ENCODE results near the gene TDRD15.
"Not testable (repeated sequence)": the region's sequence is repeated elsewhere in the genome, so short reads cannot be mapped to it uniquely, and the experiment has no call there.

TDRD15 gene

DNA sequence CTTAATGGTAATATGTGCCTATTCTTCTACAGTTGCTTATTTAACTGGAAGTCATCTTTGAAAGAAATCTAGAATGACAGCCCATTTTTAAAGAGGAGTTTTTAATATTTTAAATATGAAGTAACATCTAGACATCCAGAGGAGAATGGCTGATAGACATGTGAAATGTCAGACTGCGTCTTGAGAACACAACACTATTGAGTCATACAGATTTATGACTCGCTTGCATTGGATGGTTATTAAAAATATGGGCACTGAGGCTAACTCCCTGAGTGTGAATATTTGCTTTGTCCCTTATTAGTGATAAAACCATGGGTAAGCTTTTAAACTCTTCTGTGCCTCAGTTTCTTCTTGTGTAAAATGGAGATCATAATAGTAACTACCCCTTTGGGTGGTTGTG lies 22.9 kb downstream of the TDRD15 start:
- DNase-seq (ENCODE audit: low spot score): no peak

DNA sequence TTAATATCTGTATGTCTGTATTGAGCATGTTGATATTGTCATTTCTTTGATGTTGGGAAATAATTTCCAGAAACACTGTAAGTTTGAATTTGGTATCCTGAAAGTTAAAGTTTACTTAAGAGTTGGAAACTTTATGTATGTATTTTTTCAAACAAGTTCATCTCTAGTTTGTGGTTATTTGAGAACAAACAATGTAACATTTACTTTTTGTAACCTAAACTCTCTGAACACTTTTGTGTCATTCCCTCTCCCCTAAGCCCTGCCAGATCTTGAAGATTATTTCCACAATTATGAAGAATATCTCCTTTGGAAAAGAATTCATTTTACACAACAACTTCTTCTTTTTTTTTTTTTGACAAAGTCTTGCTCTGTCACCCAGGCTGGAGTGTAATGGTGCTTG lies 24.9 kb downstream of the TDRD15 start:
- no peak for DNase-seq (ENCODE audit: low spot score)

- not testable (repeated sequence) for DNase-seq (ENCODE audit: low spot score)
Observed at GRCh38 chr2:21151234-21151633, 27.5 kb downstream of the TDRD15 start.

GRCh38 chr2:21155365-21156136 lies 31.8 kb downstream of the TDRD15 start:
- DNase-seq (ENCODE audit: low spot score): no peak

GRCh38 chr2:21161122-21161521 lies 37.4 kb downstream of the TDRD15 start:
- no peak for DNase-seq (ENCODE audit: low spot score)

DNA sequence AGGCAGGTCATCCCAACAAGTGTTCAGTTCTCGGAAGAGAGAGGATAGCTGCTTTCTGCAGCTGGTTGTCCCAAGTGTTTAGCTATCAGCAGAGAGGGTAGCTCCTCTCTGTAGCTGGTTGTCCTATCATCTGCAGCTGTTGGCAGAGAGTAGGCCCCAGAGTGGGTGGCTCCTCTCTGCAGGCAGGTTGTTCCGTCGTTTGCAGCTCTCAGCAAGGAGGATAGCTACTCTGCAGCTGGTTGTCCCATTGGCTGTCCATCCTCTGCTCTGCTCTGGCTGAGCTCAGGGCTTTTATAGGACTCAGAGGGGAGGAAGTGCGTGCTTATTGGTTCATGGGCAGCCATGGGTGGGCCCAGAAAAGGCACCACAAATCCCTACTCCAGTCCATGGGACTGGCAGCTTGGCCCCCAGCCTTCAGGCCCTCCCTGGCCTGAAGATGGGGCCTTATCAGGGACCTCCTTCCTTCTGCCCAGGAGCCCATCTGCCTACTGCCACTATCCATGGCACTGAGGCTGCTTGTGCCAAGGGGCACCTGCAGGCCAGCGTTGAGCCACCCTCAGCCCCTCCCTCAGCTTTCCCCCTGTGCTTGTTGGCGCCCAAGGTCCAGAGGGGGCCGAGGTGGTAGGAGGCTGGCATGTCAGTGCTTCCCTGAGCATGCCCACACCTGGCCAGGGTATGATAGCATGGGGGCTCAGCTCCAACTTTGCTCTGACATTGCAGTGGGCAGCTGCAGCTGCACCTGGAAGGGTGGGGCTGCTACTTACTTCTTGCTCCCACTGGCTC lies 38.3 kb downstream of the TDRD15 start:
- DNase-seq (ENCODE audit: low spot score): no peak

DNA sequence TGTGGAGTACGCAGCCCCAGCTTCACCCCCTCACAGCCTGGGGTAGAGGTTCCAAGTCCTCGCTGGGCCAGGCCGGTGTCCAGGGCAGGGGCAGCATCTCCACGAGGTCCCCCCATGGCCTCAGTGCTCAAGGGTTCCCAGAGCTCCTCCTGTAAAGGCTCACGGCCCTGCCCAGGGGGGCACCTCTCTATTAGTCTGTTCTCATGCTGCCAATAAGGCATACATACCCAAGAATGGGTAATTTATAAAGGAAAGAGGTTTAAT lies 38.8 kb downstream of the TDRD15 start:
- DNase-seq (ENCODE audit: low spot score): no peak

DNA sequence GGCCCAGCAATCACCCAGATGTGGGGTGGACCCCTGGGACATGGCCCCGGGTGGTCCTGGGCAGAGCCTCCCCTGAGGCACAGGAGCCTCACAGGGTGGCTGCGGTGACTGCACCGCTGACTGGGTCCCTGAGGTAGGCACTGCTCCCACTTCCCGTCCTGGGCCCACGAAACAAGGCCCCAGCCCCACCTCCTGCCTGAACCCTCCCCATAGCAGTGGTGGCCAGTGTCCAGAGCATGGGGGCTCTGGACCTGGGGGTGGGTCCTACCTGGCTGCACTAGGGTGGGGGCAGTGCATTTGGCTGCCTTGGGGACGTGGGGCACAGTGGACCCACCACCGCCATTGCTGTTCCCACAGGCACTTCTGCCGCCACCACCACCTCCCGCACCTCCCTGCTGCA lies 39.4 kb downstream of the TDRD15 start:
- DNase-seq (ENCODE audit: low spot score): no peak

DNA sequence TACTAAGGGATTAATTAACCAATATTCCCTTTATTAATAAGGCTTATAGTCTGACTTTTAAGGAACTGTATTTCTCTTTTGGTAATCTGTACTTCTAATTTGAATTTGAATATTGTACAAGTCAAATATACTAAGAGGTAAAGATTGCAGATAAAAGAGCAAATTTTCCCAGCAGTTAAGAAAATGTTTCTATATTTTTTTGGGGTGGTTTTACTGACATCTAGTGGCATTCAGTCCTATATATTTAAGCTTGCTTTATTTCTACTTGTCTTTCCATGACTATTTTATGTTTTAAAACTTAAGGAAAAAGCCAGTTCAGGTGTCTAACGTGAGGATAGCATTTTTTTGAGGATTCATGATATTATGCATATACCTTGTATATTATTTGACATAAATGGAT lies 41.6 kb downstream of the TDRD15 start:
- DNase-seq (ENCODE audit: low spot score): no peak

DNA sequence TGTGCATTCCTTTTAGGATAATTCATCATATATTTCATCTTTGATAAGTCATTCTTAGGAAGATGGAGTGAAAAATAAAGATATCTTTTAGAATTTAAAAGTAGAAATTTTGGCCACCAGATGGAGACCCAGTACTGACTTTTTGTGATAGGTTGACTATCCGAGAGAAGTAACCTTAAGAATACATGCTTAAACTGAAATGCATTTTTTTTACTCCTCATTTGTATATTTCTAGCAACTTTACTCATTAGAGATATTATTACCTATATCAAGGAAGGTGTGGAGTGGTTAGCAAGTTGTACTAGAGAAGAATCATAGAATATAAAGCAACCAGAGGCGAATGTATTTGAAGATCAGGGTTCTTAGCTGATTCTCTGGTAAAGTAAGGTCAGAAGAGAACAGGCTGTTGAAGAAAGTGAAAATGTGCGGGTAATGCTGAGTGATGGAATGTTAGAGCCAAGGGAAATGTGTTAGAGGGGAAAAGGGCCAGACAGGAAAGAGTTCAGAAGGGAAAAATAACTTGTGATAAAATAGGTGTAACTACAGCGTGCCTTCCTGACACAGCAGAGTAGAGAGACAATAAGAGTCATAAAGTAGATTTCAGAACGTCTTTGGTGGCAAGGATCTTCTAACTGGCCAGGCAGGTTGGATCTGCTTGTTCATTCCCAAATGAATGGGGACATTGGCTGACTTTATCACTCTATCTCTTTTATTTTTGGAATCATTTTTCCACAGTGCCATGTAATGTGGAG lies 52.3 kb downstream of the TDRD15 start:
- DNase-seq (ENCODE audit: low spot score): no peak

DNA sequence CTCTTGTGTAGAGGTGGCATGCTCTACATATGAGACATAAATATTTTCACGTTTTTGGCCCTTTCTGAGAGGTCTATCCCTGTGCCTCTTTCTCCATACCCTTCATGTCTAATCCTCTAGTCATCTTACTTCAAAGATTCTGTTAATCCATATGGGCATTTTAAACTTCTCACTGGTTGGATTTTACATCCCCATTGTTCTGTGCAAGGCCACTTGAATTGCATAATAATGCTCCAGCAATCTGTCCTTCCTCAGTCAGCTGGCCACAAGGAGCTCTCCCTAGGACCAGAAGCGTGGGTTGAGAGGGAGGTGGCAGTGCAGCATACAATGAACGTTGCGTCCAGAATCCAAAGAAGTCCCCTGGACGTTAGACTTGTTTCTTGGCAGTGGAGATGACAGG lies 58.2 kb downstream of the TDRD15 start:
- no peak for DNase-seq (ENCODE audit: low spot score)

- DNase-seq (ENCODE audit: low spot score): no peak
Observed at GRCh38 chr2:21183306-21183705, 59.5 kb downstream of the TDRD15 start.

DNA sequence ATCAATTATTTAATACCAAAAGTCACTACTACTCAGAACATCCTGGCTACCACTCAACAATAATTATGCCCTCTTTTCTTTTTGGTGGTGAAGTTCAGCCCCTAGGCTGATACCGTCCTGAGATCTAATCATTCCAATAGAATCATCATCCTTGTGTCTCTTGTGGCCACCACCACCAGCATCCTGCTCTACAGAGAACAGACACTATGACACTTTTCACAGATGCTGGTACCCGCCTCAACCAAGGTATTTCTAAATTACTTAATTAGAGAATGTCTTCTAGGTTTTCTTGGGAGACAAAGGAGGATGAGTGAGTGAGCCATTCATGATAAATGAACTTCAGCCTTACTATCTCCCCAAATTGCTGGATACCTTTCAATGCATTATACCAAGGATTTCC lies 60.0 kb downstream of the TDRD15 start:
- DNase-seq (ENCODE audit: low spot score): no peak

DNA sequence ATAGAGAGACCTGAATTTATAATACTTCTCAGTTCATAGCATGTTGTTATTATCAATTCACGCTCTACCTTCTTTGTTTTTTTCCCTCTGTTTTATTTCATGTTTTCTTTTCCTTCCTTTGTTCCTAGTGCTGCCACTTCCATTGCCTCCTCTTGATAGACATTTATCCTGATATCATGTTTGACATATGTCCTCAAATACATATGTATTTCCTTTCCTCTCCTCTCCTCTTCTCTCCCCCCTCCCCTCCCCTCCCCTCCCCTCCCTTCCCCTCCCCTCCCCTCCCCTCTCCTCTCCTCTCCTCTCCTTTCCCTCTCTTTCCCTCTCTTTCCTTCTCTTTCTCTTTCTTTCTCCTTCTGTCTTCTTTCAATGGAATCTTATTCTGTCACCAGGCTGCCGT lies 67.8 kb downstream of the TDRD15 start:
- no peak for DNase-seq (ENCODE audit: low spot score)

All from LoVo (cell line).